ENCODE measurements around the gene SORCS3.

Gene SORCS3

DNA sequence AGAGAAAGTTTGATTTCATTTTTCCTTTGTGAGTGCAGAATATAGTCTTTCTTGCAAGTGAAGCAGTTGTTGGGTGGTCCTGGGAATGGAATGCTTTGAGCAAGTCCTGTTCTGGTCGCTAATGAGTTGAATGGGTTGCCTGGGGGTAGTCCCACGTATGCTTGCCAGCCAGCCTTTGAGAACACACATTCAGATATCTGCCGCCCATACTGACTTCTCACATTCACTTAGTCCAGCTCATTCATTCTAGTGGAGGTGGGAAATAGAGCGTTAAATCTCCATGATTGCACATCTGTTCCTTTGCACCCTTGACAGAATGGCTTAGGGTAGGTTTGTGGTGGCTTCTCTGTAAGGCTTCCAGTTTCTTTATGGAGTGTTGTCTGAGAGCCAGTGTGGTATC is 256.6 kb downstream of the SORCS3 start:
- H3K4me2 ChIP-seq (ENCODE audit: insufficient read depth, low read length) = no peak overlapping the region
- H3K27ac ChIP-seq (ENCODE audit: low read length) = no peak overlapping the region
- TF ChIP-seq, protein P1, sequence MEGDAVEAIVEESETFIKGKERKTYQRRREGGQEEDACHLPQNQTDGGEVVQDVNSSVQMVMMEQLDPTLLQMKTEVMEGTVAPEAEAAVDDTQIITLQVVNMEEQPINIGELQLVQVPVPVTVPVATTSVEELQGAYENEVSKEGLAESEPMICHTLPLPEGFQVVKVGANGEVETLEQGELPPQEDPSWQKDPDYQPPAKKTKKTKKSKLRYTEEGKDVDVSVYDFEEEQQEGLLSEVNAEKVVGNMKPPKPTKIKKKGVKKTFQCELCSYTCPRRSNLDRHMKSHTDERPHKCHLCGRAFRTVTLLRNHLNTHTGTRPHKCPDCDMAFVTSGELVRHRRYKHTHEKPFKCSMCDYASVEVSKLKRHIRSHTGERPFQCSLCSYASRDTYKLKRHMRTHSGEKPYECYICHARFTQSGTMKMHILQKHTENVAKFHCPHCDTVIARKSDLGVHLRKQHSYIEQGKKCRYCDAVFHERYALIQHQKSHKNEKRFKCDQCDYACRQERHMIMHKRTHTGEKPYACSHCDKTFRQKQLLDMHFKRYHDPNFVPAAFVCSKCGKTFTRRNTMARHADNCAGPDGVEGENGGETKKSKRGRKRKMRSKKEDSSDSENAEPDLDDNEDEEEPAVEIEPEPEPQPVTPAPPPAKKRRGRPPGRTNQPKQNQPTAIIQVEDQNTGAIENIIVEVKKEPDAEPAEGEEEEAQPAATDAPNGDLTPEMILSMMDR (IDR thresholded peaks at IDR 0.05; ENCODE audit: borderline replicate concordance, extremely low read depth, low read length, poor library complexity, severe bottlenecking) = no peak
- TF ChIP-seq EZH2 (IDR thresholded peaks at IDR 0.05; ENCODE audit: borderline replicate concordance, low read depth, low read length, severe bottlenecking) = no peak
- no peaks in the 10 kb centered on the region for H3K36me3 ChIP-seq (ENCODE audit: insufficient read depth, low read length)
- H3K79me2 ChIP-seq (ENCODE audit: insufficient read depth, low read length) = no peaks in the 10 kb centered on the region
- no peak overlapping the region for H3K9ac ChIP-seq (ENCODE audit: low read depth, low read length)
- H3K4me1 ChIP-seq (ENCODE audit: insufficient read depth, low read length) = no peaks in the 10 kb centered on the region
- H3K27me3 ChIP-seq (ENCODE audit: insufficient read depth, low read length, poor library complexity) = no peaks in the 10 kb centered on the region
- H2AFZ ChIP-seq (ENCODE audit: low read depth, low read length) = no peak overlapping the region
- no peaks in the 10 kb centered on the region for H3K9me3 ChIP-seq (ENCODE audit: insufficient read depth, low read length, severe bottlenecking)
- H3K4me3 ChIP-seq (ENCODE audit: low read depth in 1 of 2, low read length in 2 of 2) = no peak overlapping the region
- DNase-seq = no peak
- ATAC-seq (ENCODE audit: insufficient read depth, low read depth) = no peak
- no peaks in the 10 kb centered on the region for H4K20me1 ChIP-seq (ENCODE audit: insufficient read depth, low read length)

- no peaks in the 10 kb centered on the region for H3K79me2 ChIP-seq (ENCODE audit: insufficient read depth, low read length)
- no peaks in the 10 kb centered on the region for H3K9me3 ChIP-seq (ENCODE audit: insufficient read depth, low read length, severe bottlenecking)
- no peaks in the 10 kb centered on the region for H3K36me3 ChIP-seq (ENCODE audit: insufficient read depth, low read length)
- ATAC-seq (ENCODE audit: insufficient read depth, low read depth) (no peak), DNase-seq (no peak)
- H4K20me1 ChIP-seq (ENCODE audit: insufficient read depth, low read length) = no peaks in the 10 kb centered on the region
- H2AFZ ChIP-seq (ENCODE audit: low read depth, low read length) = no peak overlapping the region
- no peaks in the 10 kb centered on the region for H3K27me3 ChIP-seq (ENCODE audit: insufficient read depth, low read length, poor library complexity)
- TF ChIP-seq, protein P1 (IDR thresholded peaks at IDR 0.05; ENCODE audit: borderline replicate concordance, extremely low read depth, low read length, poor library complexity, severe bottlenecking) = no peak
- TF ChIP-seq EZH2 (IDR thresholded peaks at IDR 0.05; ENCODE audit: borderline replicate concordance, low read depth, low read length, severe bottlenecking) = no peak
- H3K27ac ChIP-seq (ENCODE audit: low read length) = no peak overlapping the region
- no peak overlapping the region for H3K9ac ChIP-seq (ENCODE audit: low read depth, low read length)
- H3K4me1 ChIP-seq (ENCODE audit: insufficient read depth, low read length) = no peaks in the 10 kb centered on the region
- no peak overlapping the region for H3K4me2 ChIP-seq (ENCODE audit: insufficient read depth, low read length)
- H3K4me3 ChIP-seq (ENCODE audit: low read depth in 1 of 2, low read length in 2 of 2) = no peak overlapping the region
These were observed 258.7 kb downstream of the SORCS3 start for GRCh38 chr10:104899779-104900178.

DNA sequence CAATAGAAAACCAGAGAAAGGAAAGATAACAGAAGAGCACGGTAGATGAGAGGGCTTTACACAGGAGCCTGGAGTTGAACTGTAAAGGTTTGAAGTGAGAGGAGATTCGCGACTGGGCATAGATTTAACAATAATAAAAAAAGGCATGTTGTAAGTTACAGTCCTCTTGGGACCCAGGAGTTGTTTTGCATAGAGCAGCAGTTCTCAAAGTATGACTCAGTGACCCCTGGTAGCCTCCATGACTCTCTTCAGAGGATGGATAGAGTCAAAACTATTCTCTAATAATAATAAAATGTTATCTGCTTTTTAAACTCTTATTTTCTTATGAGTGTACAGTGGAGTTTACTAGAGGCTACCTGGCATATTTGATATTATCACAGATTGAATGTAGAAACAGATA is 262.3 kb downstream of the SORCS3 start:
- Histone ChIP-seq H3K36me3 (ENCODE audit: insufficient read depth, low read length) (no peaks in the 10 kb centered on the region), H2AFZ (ENCODE audit: low read depth, low read length) (no peak overlapping the region), H3K9me3 (ENCODE audit: insufficient read depth, low read length, severe bottlenecking) (no peaks in the 10 kb centered on the region), H3K4me3 (ENCODE audit: low read depth in 1 of 2, low read length in 2 of 2) (no peak overlapping the region), H3K9ac (ENCODE audit: low read depth, low read length) (no peak overlapping the region), H3K27me3 (ENCODE audit: insufficient read depth, low read length, poor library complexity) (no peaks in the 10 kb centered on the region), H3K4me2 (ENCODE audit: insufficient read depth, low read length) (no peak overlapping the region), H3K4me1 (ENCODE audit: insufficient read depth, low read length) (no peaks in the 10 kb centered on the region), H4K20me1 (ENCODE audit: insufficient read depth, low read length) (no peaks in the 10 kb centered on the region), H3K27ac (ENCODE audit: low read length) (no peak overlapping the region), H3K79me2 (ENCODE audit: insufficient read depth, low read length) (no peaks in the 10 kb centered on the region)
- ATAC-seq (ENCODE audit: insufficient read depth, low read depth) = no peak
- no peak for TF ChIP-seq EZH2 (IDR thresholded peaks at IDR 0.05; ENCODE audit: borderline replicate concordance, low read depth, low read length, severe bottlenecking)
- TF ChIP-seq, protein P1 (IDR thresholded peaks at IDR 0.05; ENCODE audit: borderline replicate concordance, extremely low read depth, low read length, poor library complexity, severe bottlenecking) = no peak
- no peak for DNase-seq
